HPDE6-E6E7 (cell line): ENCODE results near the gene LYPD1.

Source experiments
- DNase-seq: peaks from one replicate; pipeline ENCODE4 v3.0.0; 2011; ENCODE audit warnings: missing footprints; ENCODE audit errors: extremely low spot score

Gene LYPD1

DNA sequence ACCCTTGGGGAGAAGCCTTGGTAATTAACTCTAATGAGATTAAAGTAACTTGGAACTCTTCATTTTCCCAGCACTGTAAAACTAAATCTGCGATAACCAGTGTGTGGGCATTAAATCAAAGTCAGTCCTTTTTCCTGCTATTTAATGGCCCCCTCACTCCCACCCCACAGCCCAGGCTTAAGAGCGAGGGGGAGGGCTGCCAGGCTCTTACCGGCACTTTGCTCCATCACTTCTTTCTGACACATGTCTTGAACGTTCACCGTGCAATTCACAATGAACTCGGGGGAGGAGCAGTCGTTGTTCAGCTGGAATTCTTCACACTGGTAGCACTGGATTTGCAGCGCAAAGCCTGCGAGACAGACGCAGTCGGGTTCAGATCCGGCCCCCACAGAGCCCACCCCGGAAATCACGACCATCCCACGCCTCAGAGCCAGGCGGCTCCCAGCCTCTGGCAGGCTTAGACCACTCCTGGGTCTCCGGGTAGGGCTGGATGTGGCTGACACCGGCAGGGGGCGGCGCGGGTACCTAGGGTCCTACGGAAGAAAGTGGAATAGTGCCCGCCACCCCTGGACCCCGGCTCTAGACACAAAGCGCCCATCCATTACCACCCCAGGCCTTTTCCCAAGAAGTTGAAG lies 1.7 kb downstream of the LYPD1 start:
- no peak for DNase-seq

DNA sequence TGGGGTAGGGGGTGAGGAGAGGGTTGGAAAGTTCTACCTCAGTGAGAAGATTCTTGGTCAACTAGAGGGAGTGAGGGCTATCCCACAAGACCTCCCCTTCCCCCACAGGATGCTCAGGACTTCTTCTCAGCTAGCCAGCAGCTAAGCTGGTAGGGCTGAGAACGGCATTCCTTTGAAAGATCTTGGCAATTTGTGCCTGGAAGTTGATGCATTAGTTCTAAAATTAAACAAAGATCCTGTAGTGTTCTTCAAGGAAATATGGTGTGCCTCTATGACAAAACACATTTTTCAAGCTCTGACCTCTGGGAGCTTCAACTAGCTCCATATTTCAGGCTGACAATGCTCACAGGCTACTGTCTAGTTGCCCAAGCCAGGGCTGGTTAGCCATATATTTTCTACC lies 2.3 kb downstream of the LYPD1 start:
- DNase-seq: no peak

DNA sequence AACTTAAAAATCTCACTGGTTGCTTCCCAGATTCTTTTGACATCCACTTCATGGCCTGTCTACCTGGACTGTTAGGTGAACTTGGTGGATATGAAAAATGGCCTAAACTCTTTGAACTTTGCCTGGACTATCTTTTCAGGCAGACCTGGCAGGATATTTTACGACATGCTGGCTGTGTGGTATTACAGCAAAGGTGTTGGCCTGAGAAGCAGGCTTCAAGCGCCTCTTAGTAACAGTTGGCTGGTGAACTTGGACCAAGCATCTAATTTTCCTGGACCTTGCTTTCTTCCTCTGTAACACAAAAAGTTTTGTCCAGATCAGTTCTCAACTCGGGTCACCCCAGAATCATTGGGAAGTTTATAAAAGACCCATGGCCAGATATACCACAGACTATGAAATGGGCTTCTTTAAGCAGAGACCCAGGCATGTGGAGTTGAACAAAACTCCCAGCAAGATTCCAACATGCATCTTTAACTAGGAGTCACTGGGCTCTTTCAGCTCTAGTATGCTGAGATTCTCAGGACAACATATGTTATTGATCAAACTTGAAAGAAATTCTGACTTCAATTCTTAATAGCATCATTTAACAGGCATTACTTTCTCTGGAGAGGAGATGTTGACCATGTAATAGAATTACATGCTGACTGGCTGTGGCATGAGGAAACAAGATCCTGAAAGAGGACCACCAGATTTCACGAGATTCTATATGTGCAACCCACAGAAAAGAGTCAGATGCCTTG lies 4.4 kb downstream of the LYPD1 start:
- DNase-seq: no peak

DNA sequence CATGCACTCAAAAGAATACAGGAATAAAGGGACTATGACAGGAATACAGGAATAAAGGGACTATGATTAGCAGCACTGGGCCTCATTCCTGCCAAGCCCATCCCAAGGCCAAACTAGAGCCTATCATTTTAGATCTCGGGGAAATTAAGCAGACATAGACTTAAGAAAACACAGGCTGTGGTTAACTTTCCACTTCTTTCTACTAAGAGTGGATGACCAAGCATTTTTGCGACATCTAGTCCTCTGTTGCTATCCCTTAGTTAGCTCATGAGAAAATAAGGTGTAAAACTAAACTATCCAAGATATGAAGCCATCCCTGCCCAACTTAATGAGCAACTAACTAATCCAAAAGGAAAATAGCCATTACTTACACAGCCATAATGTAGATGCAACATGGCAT lies 5.9 kb downstream of the LYPD1 start:
- DNase-seq: no peak

DNA sequence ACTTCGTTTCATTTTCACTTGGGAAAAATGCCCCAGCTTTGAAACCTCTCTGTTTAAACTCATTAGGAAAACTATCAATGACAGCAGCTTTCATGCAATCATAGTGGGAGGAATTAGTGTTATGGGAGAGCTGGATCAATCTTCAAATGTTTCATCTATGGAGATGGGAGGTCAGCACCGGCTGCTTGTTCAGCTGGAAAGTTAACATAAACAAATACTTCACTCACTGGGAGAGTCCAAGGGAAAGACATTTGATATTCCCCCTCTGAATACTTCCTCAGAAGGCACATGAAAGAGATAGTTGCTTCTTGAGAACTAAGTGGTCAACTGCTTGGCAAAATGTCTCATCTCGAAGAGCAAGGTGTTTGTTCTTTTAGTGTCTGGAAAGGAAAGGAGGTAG lies 7.3 kb downstream of the LYPD1 start:
- no peak for DNase-seq

DNA sequence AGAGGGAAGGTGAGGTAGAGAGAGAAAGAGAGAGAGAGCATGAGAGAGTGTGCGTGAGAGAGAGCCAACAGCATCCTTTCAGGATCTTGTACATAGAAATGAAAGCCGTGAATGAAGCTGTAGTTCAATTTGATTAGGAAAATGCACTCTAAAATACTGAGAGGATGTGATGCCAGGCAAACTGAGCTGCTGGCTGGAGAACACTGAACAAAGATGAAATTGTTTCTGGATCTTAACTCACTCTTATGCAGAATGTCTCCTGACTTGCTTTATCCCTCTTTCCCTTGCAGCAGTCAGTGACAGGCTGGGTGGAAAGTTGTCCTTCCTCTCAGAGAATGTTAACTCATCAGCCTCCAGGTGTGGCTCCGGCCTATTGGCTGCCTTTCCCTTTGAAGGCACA lies 10.7 kb downstream of the LYPD1 start:
- DNase-seq: no peak

DNA sequence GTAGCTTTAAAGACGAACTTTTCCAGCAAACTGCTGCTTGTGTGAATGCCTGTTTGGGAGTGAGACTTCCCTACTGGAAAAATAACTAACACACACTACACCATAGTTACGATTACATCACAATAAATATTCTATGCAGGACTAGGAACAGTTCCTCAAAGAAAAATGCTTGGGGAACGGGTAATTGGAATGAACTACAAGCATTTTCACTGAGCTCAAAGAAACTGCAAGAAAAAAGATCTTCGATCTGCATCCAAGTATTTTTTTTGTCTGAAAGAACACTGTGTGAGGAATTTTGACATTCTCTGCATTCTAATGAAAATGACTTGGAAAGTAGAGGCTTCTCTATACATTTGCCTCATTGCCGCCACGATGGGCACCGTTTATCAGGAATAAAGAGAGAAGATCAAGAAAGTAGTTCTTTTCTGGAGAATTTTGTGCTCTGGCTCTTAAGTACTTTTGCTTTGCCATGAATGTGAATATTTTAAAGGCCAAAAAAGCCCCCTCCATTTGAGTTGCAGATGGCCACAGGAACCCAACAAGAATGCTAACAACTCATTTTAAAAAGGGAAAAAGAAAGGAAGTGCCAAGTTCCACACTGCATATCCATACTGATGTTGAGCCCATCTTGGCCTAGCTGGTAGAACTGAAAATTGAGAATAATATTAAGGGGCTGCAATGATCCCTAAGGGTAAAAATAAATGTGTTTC lies 13.6 kb downstream of the LYPD1 start:
- DNase-seq: no peak

DNA sequence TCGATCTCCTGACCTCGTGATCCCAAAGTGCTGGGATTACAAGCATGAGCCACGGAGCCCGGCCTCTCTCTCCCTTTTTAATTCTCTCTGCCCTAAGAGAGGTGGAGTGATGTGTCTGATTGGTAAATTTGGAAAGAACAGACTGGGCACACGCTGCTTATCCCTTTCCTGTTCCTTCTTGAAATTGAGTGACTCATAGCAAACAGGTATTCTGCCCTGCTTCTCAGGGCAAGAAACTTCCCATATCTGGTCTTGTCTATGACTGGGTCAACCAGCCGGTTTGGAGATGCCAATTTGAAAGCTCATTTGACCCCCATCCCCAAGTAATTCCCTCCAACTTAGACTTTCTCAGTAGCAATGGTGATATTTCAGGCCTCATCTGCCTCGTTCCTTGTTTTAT lies 15.0 kb downstream of the LYPD1 start:
- peak; percentile 54 for DNase-seq

DNA sequence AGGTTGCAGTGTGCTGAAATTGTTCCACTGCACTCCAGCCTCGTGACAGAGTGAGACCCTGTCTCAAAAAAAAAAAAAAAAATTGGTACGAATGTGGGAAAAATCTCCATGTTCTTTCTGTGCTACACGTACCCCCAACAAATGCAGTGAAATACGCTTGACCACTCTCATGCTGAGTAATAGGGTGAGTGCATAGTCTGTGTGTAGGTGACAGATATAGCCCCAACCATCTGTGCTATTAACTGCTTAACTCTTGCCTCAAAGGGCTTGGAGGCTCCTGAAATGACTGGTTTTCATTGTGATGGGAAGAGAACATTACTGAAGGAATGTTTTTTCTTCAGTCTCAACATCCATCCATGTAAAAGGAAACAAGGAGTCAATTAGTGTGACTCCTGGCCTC lies 15.7 kb downstream of the LYPD1 start:
- no peak for DNase-seq

DNA sequence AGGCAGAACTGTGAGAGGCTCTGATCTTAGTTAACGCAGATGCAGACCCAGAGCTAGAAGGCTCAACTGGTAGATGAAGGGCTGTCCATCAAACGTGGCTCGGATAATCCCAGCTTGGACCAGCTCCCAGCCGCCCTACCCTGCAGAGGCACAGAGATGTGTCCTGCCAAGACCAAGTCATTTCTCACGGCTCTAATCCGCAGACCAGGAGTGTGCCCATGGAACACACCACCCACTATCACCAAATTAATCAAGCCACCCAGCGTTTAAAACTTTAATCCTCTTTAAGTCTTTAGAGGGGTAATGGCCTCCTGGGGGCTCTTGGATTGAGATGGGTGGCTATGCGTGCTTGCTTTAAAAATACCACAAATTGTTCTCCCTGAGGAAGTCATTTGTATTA lies 17.5 kb downstream of the LYPD1 start:
- DNase-seq: no peak

DNA sequence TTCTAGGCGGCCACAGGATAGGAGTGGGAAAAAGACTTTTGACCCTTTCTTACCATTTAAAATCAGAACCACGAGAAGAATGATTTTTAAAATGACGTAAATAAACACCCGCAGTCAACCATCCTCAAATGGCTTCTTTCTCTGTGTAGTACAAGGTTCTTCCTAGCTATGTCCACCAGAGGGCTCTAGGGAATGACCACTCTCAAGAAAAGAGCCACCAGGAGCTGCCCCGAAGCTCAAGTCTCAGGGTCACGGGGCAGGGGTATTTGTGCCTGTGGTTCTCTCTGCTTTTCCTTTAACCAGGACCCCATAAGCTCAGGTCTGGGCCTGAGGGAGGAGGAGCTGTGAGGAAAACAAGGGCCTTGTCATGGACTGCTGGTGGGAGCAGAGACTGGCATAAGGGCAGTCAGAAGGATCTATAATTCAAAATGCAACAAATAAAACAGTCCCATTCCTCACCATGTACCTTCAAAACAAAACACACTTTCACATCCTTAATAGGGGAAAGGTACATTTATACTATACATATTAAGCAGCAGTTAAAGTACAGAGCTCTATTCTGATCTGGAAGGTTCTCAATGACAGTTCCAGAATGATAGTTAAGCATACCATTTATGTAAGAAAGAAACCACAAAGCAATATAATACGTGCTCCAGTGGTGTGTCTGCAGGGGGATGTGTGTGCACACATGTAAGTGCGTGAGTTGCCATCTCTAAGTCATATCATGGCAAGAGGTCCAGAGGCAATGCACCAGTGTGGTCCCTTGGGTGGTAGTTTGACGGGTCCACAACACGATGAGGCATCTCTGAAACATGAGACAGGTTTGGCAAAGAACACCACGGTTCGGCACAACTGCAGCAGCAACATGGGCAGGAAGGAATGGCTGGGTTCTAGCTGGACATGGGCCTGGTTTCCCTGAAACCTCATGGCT lies 18.6 kb downstream of the LYPD1 start:
- no peak for DNase-seq

DNA sequence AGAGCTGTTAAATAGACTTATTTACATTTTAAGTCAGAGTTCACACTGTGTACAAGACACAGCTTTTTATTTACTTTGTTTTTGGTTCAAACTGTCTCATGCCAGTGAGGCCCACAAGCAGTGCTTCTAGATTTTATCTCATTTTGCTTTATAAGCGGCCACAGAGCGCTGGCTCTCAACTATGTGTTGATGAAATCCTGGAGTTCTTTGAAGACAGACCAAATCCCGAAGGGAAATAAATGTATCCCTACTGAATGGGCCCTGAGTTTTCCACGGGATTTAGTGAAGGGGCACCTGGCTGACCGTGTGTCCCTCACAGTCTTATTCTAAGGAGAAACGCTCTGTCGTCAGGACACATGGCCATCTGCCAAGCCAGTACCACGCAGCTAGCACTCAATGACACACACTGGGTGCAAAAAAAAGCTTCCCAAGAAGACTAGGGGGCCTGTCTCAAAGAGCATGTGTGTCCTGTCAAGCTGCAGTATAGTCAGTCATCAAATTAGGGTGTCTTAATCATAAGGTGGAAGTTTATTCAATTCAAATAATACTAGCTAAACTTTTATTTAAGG lies 23.4 kb downstream of the LYPD1 start:
- no peak for DNase-seq

DNA sequence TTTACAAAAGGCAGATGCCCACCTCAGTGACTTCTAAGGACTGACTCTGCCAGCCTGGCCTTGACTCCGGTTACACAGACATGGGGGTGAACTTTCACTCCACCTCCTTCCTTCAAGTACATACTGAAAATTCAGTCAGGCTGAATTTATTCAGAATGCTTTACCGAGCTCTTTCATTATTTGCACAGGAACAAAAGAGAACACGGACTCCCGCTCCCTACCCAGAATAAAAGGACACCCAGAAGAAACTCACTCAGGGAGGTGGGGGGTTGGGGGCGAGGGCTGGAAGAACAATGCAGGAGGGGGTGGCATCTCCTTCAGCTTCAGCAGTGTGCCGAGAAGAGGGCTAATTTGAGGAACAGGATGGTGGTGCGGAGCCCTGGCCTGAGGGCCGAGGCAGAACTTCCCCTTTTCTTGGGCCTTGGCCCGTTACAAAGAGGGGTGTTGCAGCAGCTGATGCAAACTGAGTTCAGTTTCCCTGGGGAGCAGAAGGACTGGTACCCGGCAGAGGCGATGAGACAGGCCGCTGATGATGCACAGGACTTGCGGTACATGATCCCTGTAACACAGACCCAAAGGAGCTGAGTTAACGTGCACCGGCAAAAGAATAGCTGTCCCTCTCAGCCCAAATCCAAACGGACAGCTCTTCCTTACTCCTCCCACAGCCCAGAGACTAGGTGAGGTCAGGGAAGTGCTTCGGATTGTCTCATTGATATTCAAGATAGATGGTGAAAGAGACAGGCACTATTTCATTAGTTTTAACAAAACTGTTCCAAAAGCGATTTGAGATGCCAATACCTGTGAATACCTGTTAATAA lies 24.1 kb downstream of the LYPD1 start:
- DNase-seq: no peak

DNA sequence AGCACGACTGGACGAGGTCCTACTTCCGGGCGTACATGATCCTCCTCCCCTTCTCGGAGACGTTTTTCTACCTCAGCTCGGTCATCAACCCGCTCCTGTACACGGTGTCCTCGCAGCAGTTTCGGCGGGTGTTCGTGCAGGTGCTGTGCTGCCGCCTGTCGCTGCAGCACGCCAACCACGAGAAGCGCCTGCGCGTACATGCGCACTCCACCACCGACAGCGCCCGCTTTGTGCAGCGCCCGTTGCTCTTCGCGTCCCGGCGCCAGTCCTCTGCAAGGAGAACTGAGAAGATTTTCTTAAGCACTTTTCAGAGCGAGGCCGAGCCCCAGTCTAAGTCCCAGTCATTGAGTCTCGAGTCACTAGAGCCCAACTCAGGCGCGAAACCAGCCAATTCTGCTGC lies 24.8 kb downstream of the LYPD1 start:
- no peak for DNase-seq

DNA sequence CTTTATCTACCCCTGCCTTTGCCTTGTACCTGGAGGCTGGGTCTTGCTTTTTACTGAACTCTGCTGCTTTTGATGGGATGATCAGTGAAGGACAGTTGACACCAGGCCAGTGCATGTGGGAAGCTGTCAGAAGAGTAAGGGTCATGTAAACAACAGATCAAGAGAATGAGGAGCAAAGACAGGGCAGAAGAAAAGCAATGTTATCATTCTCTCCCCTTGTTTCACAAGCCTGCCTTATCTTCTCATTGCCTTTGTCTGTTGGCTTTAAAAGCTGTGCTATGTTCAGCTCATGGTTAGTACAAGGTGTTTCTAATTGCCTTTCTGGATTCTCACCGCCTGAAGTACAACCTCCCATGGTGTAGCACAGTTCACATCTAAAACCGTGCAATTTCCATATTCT lies 27.6 kb downstream of the LYPD1 start:
- no peak for DNase-seq

DNA sequence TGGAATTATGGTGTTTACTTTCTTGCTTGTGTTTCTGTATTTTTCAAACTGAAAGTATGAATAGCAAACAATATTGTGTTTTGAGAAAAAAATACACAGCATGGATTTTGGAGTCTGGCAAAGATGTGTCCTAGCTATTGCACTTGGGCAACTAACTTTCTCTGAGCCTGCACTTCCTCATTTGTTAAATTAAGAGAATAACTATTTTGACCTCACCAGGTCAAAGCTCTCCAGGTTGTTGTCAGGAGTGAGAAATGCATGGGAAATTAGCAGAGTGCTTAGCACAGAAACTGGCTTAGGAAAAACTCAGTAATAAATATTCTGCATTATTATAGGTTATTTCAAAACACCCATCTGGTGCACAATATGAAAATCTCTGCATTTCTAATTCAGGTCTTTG lies 28.2 kb downstream of the LYPD1 start:
- no peak for DNase-seq

DNA sequence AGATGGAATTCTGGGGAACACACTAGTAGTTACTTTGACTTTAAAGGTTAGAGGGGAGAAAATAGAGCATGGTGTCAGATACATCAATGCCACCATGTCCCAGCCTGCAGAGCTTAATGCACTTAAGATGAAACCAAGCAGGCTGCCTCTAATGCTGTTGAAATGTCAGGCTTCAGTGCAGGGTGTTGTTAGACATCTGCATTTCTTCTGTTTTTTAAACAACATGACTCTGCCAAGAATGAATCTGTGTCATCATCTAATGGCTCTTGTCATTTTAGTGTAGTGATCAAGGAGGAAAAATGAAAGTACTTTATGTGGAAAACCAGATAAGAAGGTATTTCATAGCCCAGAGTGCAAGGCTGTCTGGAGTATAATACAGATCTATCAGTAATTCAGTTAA lies 29.9 kb downstream of the LYPD1 start:
- no peak for DNase-seq

DNA sequence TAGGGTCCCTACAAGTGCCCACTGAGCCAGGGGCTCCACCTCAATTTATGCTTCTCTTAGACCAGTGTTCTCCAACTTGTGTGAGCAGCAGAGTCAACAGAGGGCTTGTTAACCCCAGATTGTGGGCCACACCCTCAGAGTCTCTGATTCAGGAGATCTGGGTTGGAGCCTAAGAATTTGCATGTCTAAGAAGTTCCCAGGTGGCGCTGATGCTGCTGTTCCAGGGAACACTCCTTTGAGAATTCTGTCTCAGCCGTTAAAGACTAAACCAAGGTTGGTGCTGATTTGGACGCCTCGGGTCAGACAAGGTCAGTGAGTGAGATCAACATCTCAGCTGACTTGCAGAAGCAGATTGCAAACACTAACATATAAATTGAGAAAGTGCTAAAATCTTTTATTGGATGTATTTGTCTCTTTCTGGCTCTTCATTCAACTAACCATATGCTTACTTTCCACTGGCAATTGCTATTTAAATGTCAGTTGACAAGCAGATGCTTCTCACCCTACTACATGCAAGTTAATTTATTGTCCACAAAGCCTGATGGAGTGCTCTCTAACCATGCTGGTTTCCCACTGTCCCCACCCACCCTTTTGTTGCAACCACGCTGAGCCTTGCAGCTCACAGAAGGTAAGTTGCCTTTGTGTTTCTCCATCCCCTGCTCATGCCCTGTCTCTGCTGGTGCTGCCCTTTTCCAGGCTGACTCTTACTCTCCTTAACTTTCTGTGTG lies 31.5 kb downstream of the LYPD1 start:
- no peak for DNase-seq

DNA sequence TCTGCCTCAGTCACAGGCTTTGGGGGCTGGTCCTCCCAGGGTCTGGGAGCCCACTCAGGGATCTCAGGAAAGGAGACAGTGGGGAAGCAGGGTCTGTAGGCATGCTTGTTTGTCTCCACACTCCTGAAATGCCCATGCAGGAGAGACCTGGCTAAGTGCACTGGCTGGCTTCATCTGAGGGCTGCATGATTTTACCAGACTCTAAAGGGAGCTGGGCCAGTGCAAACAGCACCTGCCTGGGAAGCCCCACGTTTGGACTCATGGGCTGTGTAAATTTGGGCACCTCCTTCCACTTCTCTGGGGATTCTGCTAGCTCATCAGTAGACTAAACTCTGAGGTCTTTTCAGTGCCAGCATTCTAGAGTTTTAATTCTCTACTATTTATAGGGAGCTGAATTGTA lies 33.7 kb downstream of the LYPD1 start:
- no peak for DNase-seq

DNA sequence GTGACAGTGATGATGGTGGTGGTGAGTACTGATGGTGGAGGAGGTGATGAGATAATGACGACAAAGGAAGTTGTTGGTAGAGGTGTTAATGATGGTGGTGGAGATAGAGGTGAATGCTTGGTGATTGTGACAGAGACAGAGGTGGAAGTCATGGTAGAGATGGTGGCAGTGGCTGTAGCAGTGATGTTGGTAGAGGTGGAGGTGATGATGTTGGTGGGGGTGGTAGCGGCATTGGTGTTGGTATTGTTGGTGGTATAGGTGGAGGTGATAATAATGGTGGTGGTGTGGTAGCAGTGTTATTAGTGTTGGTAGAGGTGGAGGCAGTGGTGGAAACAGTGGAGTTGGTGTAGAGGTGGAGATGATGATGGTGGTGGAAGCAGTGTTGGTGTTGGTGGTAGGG lies 36.4 kb downstream of the LYPD1 start:
- DNase-seq: no peak
